Cardiac muscle cell (in vitro differentiated cells and primary cell): ENCODE data around the gene HDC. TPM values are rescaled to one million over a fixed set of nuclear protein-coding genes. Genes with fewer than 3 reads are reported as not detected.

Experiments used
- DNase-seq, 2 donors: peaks; one replicate each; pipeline versions ENCODE4 v3.0.0 to v3.0.0-alpha.2; 2010 to 2017; ENCODE audit warnings: low read depth in 1 of 2, low spot score in 1 of 2
- H3K27ac ChIP-seq: fragments of 200-600 bp; sonication (generic); 2 replicates; pipeline ENCODE4 v1.5.1; 2016
- H3K27me3 ChIP-seq: fragments of 200-600 bp; sonication (generic); 2 replicates; pipeline ENCODE4 v1.6.0; 2016; ENCODE audit warnings: control low read depth
- H3K36me3 ChIP-seq: fragments of 200-600 bp; sonication (generic); 2 replicates; pipeline ENCODE4 v1.5.1; 2016; ENCODE audit warnings: control low read depth
- H3K4me1 ChIP-seq: fragments of 200-600 bp; sonication (generic); 2 replicates; pipeline ENCODE4 v1.8.1; 2017; ENCODE audit warnings: low read depth, mild to moderate bottlenecking, mixed run types
- H3K4me3 ChIP-seq: fragments of 200-600 bp; sonication (generic); 2 replicates; pipeline ENCODE4 v1.5.1; 2016; ENCODE audit warnings: mild to moderate bottlenecking
- H3K9me3 ChIP-seq: fragments of 200-600 bp; sonication (generic); 2 replicates; pipeline ENCODE4 v1.5.1; 2017; ENCODE audit warnings: low read depth, mild to moderate bottlenecking, control low read depth
- polyA plus RNA-seq: library from polyadenylated mRNA; unstranded; fragments of >200 nt; fragmentation: Nextera tagmentation; extraction: Ambion mirVana; gene quantifications from 2 replicates; pipeline ENCODE4 v1.2.1, GENCODE V29; 2016
- total RNA-seq: library from RNA; depleted of rRNA; stranded (reverse); fragments of >200 nt; gene quantifications from 2 replicates; pipeline ENCODE4 v1.2.3, GENCODE V29; 2016
- TF ChIP-seq, protein P1 (sequence below): IDR thresholded peaks from 2 replicates; pipeline ENCODE4 v1.5.1; 2012; ENCODE audit warnings: low read depth, mild to moderate bottlenecking, low read length

The HDC gene
- total and polyA plus RNA-seq, 2 experiments from 2014 or later: not detected

DNA sequence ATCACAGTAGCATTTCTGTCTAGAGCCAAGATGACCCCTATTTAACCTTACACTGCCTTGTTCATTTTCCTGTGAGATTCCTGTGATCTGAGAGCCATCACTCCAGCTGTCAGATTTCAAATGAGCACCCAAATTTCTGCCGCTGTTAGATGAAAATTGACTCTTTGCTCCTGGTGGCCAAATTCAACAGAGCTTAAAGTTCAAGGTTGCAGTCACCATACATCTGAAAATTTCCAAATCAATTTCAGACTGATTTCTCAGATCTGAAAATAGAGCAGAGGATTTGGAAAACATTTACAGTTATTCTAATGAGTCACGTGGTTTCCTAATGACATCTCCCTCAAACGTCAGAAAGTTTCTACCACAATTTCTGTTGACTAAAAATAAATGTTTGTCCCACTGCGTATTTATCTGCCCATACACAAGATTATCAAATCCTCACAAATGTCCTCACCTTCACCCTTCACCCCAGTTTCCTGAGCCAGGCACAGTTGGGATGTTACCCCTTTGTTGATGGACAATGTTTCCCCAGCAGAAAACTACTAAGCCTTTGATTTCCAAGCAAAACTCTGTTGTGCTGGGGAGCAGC, 16.4 kb downstream of the HDC start:
- Histone ChIP-seq H3K36me3 (no peaks in the 10 kb centered on the region), H3K27ac (no peak overlapping the region), H3K9me3 (no peaks in the 10 kb centered on the region), H3K4me1 (peaks cover 8% of the 10 kb centered on the region), H3K4me3 (no peak overlapping the region), H3K27me3 (peaks cover 78% of the 10 kb centered on the region)
- TF ChIP-seq, protein P1, sequence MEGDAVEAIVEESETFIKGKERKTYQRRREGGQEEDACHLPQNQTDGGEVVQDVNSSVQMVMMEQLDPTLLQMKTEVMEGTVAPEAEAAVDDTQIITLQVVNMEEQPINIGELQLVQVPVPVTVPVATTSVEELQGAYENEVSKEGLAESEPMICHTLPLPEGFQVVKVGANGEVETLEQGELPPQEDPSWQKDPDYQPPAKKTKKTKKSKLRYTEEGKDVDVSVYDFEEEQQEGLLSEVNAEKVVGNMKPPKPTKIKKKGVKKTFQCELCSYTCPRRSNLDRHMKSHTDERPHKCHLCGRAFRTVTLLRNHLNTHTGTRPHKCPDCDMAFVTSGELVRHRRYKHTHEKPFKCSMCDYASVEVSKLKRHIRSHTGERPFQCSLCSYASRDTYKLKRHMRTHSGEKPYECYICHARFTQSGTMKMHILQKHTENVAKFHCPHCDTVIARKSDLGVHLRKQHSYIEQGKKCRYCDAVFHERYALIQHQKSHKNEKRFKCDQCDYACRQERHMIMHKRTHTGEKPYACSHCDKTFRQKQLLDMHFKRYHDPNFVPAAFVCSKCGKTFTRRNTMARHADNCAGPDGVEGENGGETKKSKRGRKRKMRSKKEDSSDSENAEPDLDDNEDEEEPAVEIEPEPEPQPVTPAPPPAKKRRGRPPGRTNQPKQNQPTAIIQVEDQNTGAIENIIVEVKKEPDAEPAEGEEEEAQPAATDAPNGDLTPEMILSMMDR: no peak
- no peak for DNase-seq

DNA sequence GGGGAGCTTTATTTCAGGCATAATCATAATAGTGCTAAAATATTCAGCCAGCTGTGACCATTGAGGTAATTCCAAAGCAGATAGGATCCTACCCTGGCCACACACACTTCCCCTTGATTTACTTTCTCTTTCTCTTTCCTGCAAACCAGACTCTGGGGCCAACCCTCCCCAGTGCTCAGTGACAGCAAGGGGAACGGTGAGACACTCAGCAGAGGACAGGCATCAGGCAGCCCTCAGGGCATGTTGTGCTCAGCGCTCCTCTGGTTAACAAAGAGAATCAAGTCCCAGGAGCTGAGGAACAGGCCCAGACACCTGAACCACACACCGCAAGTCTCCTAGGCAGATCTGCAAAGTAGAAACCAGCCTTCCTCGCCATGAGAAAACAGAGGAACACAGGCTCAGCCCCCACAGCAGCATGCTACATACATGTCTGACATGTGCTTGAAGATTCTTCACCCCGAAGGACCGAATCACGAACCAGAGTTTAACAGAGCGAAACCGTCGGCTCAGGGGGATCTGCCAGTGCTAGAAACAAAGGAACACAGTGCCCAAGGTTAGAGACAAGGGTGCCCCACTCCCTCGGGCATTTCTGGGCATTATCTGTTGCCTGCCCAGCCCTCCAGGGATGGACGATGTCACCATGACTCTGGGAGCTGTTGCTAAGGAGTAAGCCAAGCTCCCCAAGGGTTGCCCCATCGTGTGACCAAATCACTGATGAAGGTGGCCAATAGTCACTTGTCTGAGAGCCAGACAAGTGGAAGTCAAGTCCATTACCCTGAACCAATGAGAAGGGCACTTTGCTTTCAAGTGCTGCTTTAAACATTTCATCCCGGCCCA, 17.5 kb downstream of the HDC start:
- Histone ChIP-seq H3K9me3 (no peaks in the 10 kb centered on the region), H3K27me3 (peaks cover 77% of the 10 kb centered on the region), H3K4me1 (peaks cover 8% of the 10 kb centered on the region), H3K36me3 (no peaks in the 10 kb centered on the region), H3K4me3 (no peak overlapping the region), H3K27ac (no peak overlapping the region)
- TF ChIP-seq, protein P1: no peak
- DNase-seq: no peak

DNA sequence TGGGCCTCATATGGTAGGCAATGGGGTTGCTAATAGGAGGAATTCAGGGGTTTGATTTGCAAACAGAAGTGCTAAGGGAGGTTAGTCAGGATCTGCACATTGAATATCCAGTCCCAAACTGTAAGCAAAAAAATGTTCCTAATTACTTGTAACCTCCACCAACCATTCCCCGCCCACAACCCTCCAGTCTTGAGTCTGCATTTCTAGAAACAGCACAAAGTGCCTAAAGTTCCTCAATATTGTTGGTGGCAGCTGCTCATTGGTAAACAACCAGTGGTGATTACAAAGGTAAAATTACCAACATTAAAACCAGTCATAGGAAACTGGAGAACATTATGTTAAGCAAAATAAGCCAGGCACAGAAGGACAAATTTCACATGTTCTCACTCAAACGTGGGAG, 18.9 kb downstream of the HDC start:
- no peak for DNase-seq
- Histone ChIP-seq H3K4me1 (peaks cover 8% of the 10 kb centered on the region), H3K9me3 (no peaks in the 10 kb centered on the region), H3K4me3 (no peak overlapping the region), H3K27me3 (peaks cover 78% of the 10 kb centered on the region), H3K36me3 (no peaks in the 10 kb centered on the region), H3K27ac (no peak overlapping the region)
- TF ChIP-seq, protein P1: no peak

DNA sequence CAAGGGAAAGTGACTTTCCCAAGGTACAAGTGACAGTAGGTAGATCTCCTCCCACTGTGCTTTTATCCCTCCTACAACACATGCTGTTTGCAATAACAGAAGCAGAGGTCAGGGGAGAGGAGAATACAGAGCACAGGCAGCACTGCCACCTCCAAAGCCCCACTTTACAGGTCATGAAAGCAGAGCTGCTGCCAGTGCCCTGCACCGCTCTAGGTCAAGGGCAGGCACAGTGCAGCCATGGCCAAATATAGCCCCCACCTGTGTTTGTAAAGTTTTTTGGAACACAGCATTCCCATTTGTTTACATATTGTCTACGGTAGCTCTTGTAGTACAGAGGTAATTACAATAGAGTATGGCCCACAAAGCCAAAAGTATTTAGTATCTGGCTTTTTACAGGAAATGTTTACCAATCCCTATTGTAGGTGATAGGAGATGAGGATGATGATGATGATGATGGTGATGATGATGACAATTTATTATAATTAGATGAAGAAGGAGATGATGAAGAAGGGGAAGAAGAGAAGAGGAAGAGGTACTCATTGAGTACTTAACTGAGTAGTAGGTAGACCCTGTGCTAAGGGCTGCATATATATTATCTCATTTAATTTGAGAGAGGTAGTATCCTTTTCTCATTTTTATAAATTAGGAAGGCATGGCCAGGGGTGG, 20.4 kb downstream of the HDC start:
- no peak for DNase-seq
- Histone ChIP-seq H3K4me3 (no peak overlapping the region), H3K27ac (no peak overlapping the region), H3K9me3 (no peaks in the 10 kb centered on the region), H3K36me3 (no peaks in the 10 kb centered on the region), H3K4me1 (peaks cover under 1% of the 10 kb centered on the region), H3K27me3 (peaks cover 84% of the 10 kb centered on the region)
- TF ChIP-seq, protein P1: no peak

DNA sequence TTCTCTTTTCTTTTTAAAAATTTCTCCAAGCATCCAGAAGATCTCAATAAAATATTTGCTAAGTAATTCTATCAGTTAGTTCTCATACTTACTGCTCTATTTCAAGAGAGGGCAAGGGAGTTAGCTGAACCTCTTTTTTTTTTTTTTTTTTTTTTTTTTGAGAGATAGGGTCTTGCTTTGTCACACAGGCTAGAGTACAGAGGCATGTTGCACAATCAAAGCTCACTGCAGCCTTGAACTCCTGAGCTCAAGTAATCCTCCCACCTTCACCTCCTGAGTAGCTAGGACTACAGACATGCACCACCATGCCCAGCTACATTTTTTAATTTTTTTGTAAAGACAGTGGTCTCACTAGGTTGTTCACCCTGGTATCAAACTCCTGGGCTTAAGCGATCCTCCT, 21.4 kb downstream of the HDC start:
- H3K9me3 ChIP-seq: no peaks in the 10 kb centered on the region
- H3K4me3 ChIP-seq: no peak overlapping the region
- no peak overlapping the region for H3K27ac ChIP-seq
- no peaks in the 10 kb centered on the region for H3K36me3 ChIP-seq
- TF ChIP-seq, protein P1: no peak
- H3K4me1 ChIP-seq: no peaks in the 10 kb centered on the region
- H3K27me3 ChIP-seq: peaks cover 79% of the 10 kb centered on the region
- DNase-seq: no peak
